ENCODE measurements around the gene ARHGEF18. TPM values are rescaled to one million over a fixed set of nuclear protein-coding genes. Genes with fewer than 3 reads are reported as not detected.
"Not testable (repeated sequence)": the region's sequence is repeated elsewhere in the genome, so short reads cannot be mapped to it uniquely, and the experiment has no call there.

ARHGEF18 gene
- 42.4 TPM for total RNA-seq
- long read RNA-seq, full-length matches to known transcripts, result 1 of 89 reads
- long read RNA-seq, partial matches to known transcripts, result 42 of 89 reads
- long read RNA-seq, other reads (novel, unspliced or antisense), result 46 of 89 reads

DNA sequence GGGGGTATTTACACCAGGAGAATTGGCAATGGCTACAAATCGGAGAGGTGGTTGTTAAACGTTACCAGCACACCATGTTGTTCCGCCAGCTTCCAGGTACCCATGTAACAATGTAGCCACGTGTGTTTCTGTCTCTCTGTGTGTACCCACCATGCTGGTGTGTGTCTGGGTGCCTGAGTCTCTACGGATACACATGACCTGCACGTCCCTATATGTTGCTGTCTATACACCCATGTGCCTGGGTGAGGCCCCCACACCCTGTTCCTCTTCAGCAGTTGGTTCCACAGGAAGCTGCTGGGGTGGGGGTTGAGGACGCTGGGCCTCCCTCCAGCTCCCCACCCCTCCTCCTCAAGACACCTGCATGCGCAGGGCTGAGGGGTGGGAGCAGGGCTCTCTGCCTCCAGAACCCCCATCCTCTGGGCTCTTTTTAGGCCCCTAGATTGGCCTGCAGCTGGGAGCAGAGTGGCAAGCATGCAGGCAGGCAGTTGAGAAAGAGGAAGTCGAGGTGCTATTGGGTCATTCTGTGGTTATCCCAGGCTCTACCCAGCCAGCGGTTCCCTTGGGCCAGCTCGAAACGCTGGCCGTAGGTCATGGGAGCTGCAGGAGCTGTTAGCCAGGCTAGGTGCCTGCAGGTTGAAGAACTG, at the start of gene ARHGEF18:
ARHGEF18 (plus strand) TSS at position 351 of the 644 bp plus-strand sequence. CDS start 13,954 bp downstream, outside the sequence.
- DNase-seq (peak; percentile 78), ATAC-seq (peak; percentile 79 to 88)
- intact Hi-C loops (cut with DNase I), result no loop called here
- peak within 1 kb of the TSS; percentile 43 for H3K4me3 ChIP-seq
- TF ChIP-seq CTCF (IDR thresholded peaks at IDR 0.05), result no peak
- peak within 1 kb of the TSS; percentile 60 for H3K27ac ChIP-seq
- no peaks in the 10 kb centered on the region for H3K36me3 ChIP-seq
- no peaks in the 10 kb centered on the region for H3K4me1 ChIP-seq
- H3K9me3 ChIP-seq, result peaks cover 7% of the 10 kb centered on the region
- no peaks in the 10 kb centered on the region for H3K27me3 ChIP-seq (ENCODE audit: low read depth)

- Histone ChIP-seq H3K27ac (no peak overlapping the region), H3K36me3 (no peaks in the 10 kb centered on the region), H3K4me1 (no peaks in the 10 kb centered on the region), H3K9me3 (no peaks in the 10 kb centered on the region), H3K27me3 (ENCODE audit: low read depth) (no peaks in the 10 kb centered on the region), H3K4me3 (no peak overlapping the region)
- DNase-seq (no peak), ATAC-seq (no peak)
- intact Hi-C loops (cut with DNase I), result no loop called here
- TF ChIP-seq CTCF (IDR thresholded peaks at IDR 0.05), result no peak
Observed at GRCh38 chr19:7301525-7301924, 47.2 kb upstream of the ARHGEF18 start.

DNA sequence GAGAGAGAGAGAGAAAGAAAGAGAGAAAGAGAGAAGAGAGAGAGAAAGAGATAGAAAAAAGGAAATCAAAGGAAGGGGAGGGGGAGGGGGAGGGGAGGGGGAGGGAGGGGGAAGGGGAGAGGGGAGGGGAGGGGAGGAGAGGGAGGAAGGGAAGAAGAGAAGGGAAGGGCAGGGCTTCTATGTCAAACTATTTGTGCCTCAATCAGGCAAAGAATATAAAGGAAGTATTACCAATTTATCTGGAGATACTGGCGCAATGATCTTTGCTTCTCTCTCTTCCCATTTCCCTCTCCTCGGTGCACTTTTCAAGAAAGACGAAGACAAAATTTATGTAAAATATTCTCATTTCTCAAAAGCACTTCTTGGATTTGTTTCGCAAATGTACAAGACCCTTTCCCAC, 45.3 kb upstream of the ARHGEF18 start:
- Histone ChIP-seq H3K4me1 (no peaks in the 10 kb centered on the region), H3K4me3 (no peak overlapping the region), H3K27me3 (ENCODE audit: low read depth) (no peaks in the 10 kb centered on the region), H3K27ac (no peak overlapping the region), H3K36me3 (no peaks in the 10 kb centered on the region), H3K9me3 (no peaks in the 10 kb centered on the region)
- DNase-seq (no peak), ATAC-seq (no peak)
- intact Hi-C loops (cut with DNase I), result no loop called here
- no peak for TF ChIP-seq CTCF (IDR thresholded peaks at IDR 0.05)

- no peaks in the 10 kb centered on the region for H3K9me3 ChIP-seq
- no peak overlapping the region for H3K4me3 ChIP-seq
- no peak overlapping the region for H3K27ac ChIP-seq
- ATAC-seq, result no peak
- no peak for TF ChIP-seq CTCF (IDR thresholded peaks at IDR 0.05)
- no peaks in the 10 kb centered on the region for H3K27me3 ChIP-seq (ENCODE audit: low read depth)
- no peaks in the 10 kb centered on the region for H3K36me3 ChIP-seq
- no peak for DNase-seq
- H3K4me1 ChIP-seq, result no peaks in the 10 kb centered on the region
- intact Hi-C loops (cut with DNase I), result no loop called here
Observed at GRCh38 chr19:7304200-7304599, 44.5 kb upstream of the ARHGEF18 start.

DNA sequence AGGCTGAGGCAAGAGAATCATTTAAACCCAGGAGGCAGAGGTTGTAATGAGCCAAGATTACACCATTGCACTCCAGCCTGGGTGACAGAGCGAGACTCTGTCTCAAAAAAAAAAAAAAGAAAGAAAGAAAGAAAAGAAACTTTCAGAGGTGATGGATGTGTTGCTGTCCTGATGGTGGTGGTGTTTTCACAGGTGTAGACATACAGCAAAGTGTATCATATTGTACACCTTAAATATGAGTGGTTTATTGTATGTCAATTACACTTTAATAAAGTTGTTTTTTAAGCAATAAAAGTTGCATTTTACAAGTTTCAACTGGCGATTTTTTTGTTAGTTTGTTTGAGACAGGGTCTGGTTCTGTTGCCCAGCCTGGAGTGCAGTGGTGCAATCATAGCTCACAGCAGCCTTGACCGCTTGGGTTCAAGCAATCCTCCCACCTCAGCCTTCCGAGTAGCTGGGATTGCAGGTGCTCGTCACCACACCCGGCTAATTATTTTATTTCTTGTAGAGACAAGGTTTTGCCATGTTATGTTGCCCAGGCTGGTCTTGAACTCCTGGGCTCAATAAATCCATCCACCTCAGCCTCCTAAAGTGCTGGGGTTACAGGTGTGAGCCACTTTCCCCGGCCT, 41.0 kb upstream of the ARHGEF18 start:
- DNase-seq (no peak), ATAC-seq (no peak)
- Histone ChIP-seq H3K36me3 (no peaks in the 10 kb centered on the region), H3K27me3 (ENCODE audit: low read depth) (no peaks in the 10 kb centered on the region), H3K9me3 (no peaks in the 10 kb centered on the region), H3K4me1 (no peaks in the 10 kb centered on the region), H3K27ac (no peak overlapping the region), H3K4me3 (no peak overlapping the region)
- intact Hi-C loops (cut with DNase I), result no loop called here
- TF ChIP-seq CTCF (IDR thresholded peaks at IDR 0.05), result no peak

GRCh38 chr19:7308327-7308726, 40.4 kb upstream of the ARHGEF18 start:
- H3K27me3 ChIP-seq (ENCODE audit: low read depth); H3K27ac ChIP-seq; H3K9me3 ChIP-seq; H3K36me3 ChIP-seq; H3K4me3 ChIP-seq; H3K4me1 ChIP-seq; ATAC-seq; DNase-seq; intact Hi-C loops (cut with DNase I): not testable (repeated sequence)

Measured in lower lobe of right lung (tissue), 2 donors.